ENCODE data around the gene LRMDA.

Gene LRMDA

GRCh38 chr10:75429159-75429827 is 2.1 kb upstream of the LRMDA start:
- in situ Hi-C loops (cut with HindIII; ENCODE audit: low sequenced_read_pairs), result no loop called here
- DNase-seq (ENCODE audit: low read depth, low spot score), result no peak
- no peak overlapping the region for H3K4me3 ChIP-seq (ENCODE audit: low read depth, low read length)
- TF ChIP-seq CTCF (IDR thresholded peaks at IDR 0.05; ENCODE audit: low read depth, low read length), result no peak

- H3K4me3 ChIP-seq (ENCODE audit: low read depth, low read length), result no peak overlapping the region
- no peak for DNase-seq (ENCODE audit: low read depth, low spot score)
- TF ChIP-seq CTCF (IDR thresholded peaks at IDR 0.05; ENCODE audit: low read depth, low read length), result no peak
- in situ Hi-C loops (cut with HindIII; ENCODE audit: low sequenced_read_pairs), result no loop called here
These were observed 1.2 kb upstream of the LRMDA start for GRCh38 chr10:75430000-75430763.

- no peak for TF ChIP-seq CTCF (IDR thresholded peaks at IDR 0.05; ENCODE audit: low read depth, low read length)
- H3K4me3 ChIP-seq (ENCODE audit: low read depth, low read length), result no peak overlapping the region
- in situ Hi-C loops (cut with HindIII; ENCODE audit: low sequenced_read_pairs), result no loop called here
- DNase-seq (ENCODE audit: low read depth, low spot score), result no peak
These were observed 752 bp downstream of the LRMDA start for GRCh38 chr10:75432176-75432575.

GRCh38 chr10:75432763-75433162 is 1.3 kb downstream of the LRMDA start:
- no peak for TF ChIP-seq CTCF (IDR thresholded peaks at IDR 0.05; ENCODE audit: low read depth, low read length)
- in situ Hi-C loops (cut with HindIII; ENCODE audit: low sequenced_read_pairs), result no loop called here
- no peak overlapping the region for H3K4me3 ChIP-seq (ENCODE audit: low read depth, low read length)

GRCh38 chr10:75433216-75433615 is 1.8 kb downstream of the LRMDA start:
- H3K4me3 ChIP-seq (ENCODE audit: low read depth, low read length), result no peak overlapping the region
- in situ Hi-C loops (cut with HindIII; ENCODE audit: low sequenced_read_pairs), result no loop called here
- DNase-seq (ENCODE audit: low read depth, low spot score), result no peak
- no peak for TF ChIP-seq CTCF (IDR thresholded peaks at IDR 0.05; ENCODE audit: low read depth, low read length)

More at GRCh38 chr10:75432763-75433162, 1.3 kb downstream of the LRMDA start:
- no peak for DNase-seq (ENCODE audit: low read depth, low spot score)

- no peak for TF ChIP-seq CTCF (IDR thresholded peaks at IDR 0.05; ENCODE audit: low read depth, low read length)
- no peak for DNase-seq (ENCODE audit: low read depth, low spot score)
- in situ Hi-C loops (cut with HindIII; ENCODE audit: low sequenced_read_pairs), result no loop called here
- H3K4me3 ChIP-seq (ENCODE audit: low read depth, low read length), result no peak overlapping the region
These were observed 2.9 kb downstream of the LRMDA start for GRCh38 chr10:75434291-75434690.

All from astrocyte of the spinal cord (primary cell).